ENCODE measurements around the gene INSYN1. TPM values are rescaled to one million over a fixed set of nuclear protein-coding genes. Genes with fewer than 3 reads are reported as not detected.
"Not testable (repeated sequence)": the region's sequence is repeated elsewhere in the genome, so short reads cannot be mapped to it uniquely, and the experiment has no call there.

INSYN1 gene
- polyA plus RNA-seq, 3 donors: not detected

- not testable (repeated sequence) for H3K36me3 ChIP-seq (replicated peaks in 1 of 2; ENCODE audit: control insufficient read depth in 1 of 2, insufficient read depth in 2 of 2, low read length in 2 of 2); H3K79me2 ChIP-seq (ENCODE audit: insufficient read depth, low read length); DNase-seq; H2AFZ ChIP-seq (ENCODE audit: insufficient read depth, low read depth, low read length, poor library complexity, severe bottlenecking); H4K20me1 ChIP-seq (ENCODE audit: insufficient read depth, low read length); H3K4me3 Mint-ChIP-seq; H3K27ac ChIP-seq (ENCODE audit: low read depth in 1 of 2, low read length in 2 of 2); H3K4me1 Mint-ChIP-seq; H3K9ac ChIP-seq (ENCODE audit: insufficient read depth, low read length, poor library complexity, severe bottlenecking); H3K4me2 ChIP-seq (replicated peaks; ENCODE audit: extremely low read depth, low read length, poor library complexity, severe bottlenecking); H3K9me3 ChIP-seq (replicated peaks in 1 of 2; ENCODE audit: control insufficient read depth in 1 of 2, insufficient read depth in 1 of 2, low read length in 2 of 2); H3K27ac Mint-ChIP-seq; H3K4me1 ChIP-seq (ENCODE audit: control insufficient read depth in 1 of 2, insufficient read depth in 2 of 2, low read length in 2 of 2); H3K4me3 ChIP-seq (replicated peaks in 1 of 3; ENCODE audit: low read depth in 2 of 3, low read length in 3 of 3); H3K9me3 Mint-ChIP-seq; H3K36me3 Mint-ChIP-seq
- H3K27me3 ChIP-seq (ENCODE audit: control insufficient read depth in 2 of 2, insufficient read depth in 2 of 2, low read length in 2 of 2): peaks cover 7 to 12% of the 10 kb centered on the region in 2 donors
- intact Hi-C loops (cut with micrococcal nuclease): loop anchor here (5.0 kb wide), 3 partner anchors 65 to 420 kb away; no protein-coding TSS in a partner anchor
- peaks cover 33 to 34% (median 33%) of the 10 kb centered on the region in 3 donors for H3K27me3 Mint-ChIP-seq (ENCODE audit: low read depth in 3 of 3)
- WGBS (ENCODE audit: insufficient coverage): 95% methylated on average over 19 of the region's 33 CpGs
Observed at GRCh38 chr15:73702311-73703239, 50.6 kb downstream of the INSYN1 start.

GRCh38 chr15:73700041-73700842 is 52.9 kb downstream of the INSYN1 start:
- H3K27me3 Mint-ChIP-seq (ENCODE audit: low read depth in 3 of 3): peaks cover 40 to 48% (median 45%) of the 10 kb centered on the region in 3 donors
- 41% methylated on average over 5 of the region's 13 CpGs for WGBS (ENCODE audit: insufficient coverage)
- peaks cover 30% of the 10 kb centered on the region for H3K4me1 Mint-ChIP-seq
- H3K27ac Mint-ChIP-seq: peak overlapping the region in 1 of 7 donors; percentile 33
- peaks cover 22 to 24% of the 10 kb centered on the region in 2 donors for H3K4me1 ChIP-seq (ENCODE audit: control insufficient read depth in 1 of 2, insufficient read depth in 2 of 2, low read length in 2 of 2)
- H3K4me3 Mint-ChIP-seq: peak overlapping the region in 1 of 2 donors; percentile 57
- H3K36me3 Mint-ChIP-seq: no peaks in the 10 kb centered on the region
- intact Hi-C loops (cut with micrococcal nuclease): loop anchor here (2.0 to 5.0 kb wide), 4 partner anchors 63 to 459 kb away; no protein-coding TSS in a partner anchor
- DNase-seq: peak; percentile 64 to 77 (median 73)
- no peaks in the 10 kb centered on the region for H3K79me2 ChIP-seq (ENCODE audit: insufficient read depth, low read length)
- no peak overlapping the region for H2AFZ ChIP-seq (ENCODE audit: insufficient read depth, low read depth, low read length, poor library complexity, severe bottlenecking)
- peaks cover 7 to 22% of the 10 kb centered on the region in 2 donors for H3K27me3 ChIP-seq (ENCODE audit: control insufficient read depth in 2 of 2, insufficient read depth in 2 of 2, low read length in 2 of 2)
- H4K20me1 ChIP-seq (ENCODE audit: insufficient read depth, low read length): no peaks in the 10 kb centered on the region
- H3K27ac ChIP-seq (ENCODE audit: low read depth in 1 of 2, low read length in 2 of 2): no peak overlapping the region
- H3K4me2 ChIP-seq (replicated peaks; ENCODE audit: extremely low read depth, low read length, poor library complexity, severe bottlenecking): no peak overlapping the region
- no peaks in the 10 kb centered on the region for H3K9me3 ChIP-seq (replicated peaks in 1 of 2; ENCODE audit: control insufficient read depth in 1 of 2, insufficient read depth in 1 of 2, low read length in 2 of 2)
- TF ChIP-seq CTCF (IDR thresholded peaks at IDR 0.05): peak; percentile 86
- H3K36me3 ChIP-seq (replicated peaks in 1 of 2; ENCODE audit: control insufficient read depth in 1 of 2, insufficient read depth in 2 of 2, low read length in 2 of 2): no peaks in the 10 kb centered on the region
- H3K9ac ChIP-seq (ENCODE audit: insufficient read depth, low read length, poor library complexity, severe bottlenecking): no peak overlapping the region
- peaks cover 0 to 2% (median 0%) of the 10 kb centered on the region in 7 donors for H3K9me3 Mint-ChIP-seq
- H3K4me3 ChIP-seq (replicated peaks in 1 of 3; ENCODE audit: low read depth in 2 of 3, low read length in 3 of 3): no peak overlapping the region
